NB4 (cell line): Measurements from ENCODE around the gene KLF17.

Source experiments
- DNase-seq: peaks from one replicate; pipeline ENCODE4 v3.0.0; 2010; ENCODE audit warnings: low read depth
- H3K4me3 ChIP-seq: one replicate; pipeline ENCODE4 v1.5.1; 2011; ENCODE audit warnings: mild to moderate bottlenecking, low read depth, low read length, moderate library complexity
- CTCF ChIP-seq: IDR thresholded peaks from one replicate; pipeline ENCODE4 v1.5.1; 2012; ENCODE audit warnings: low read depth, low read length
- MAX ChIP-seq: IDR thresholded peaks from 2 replicates; pipeline ENCODE4 v1.6.1; 2011; ENCODE audit warnings: low read depth, low read length
- MYC ChIP-seq: IDR thresholded peaks from 2 replicates; pipeline ENCODE4 v1.6.1; 2011; ENCODE audit warnings: low read depth, low read length
- POLR2A ChIP-seq: IDR thresholded peaks from 2 replicates; pipeline ENCODE4 v1.6.1; 2011; ENCODE audit warnings: mild to moderate bottlenecking; ENCODE audit not compliant: insufficient read length; ENCODE audit errors: extremely low read depth

Gene KLF17

GRCh38 chr1:44151808-44152207 is 33.2 kb downstream of the KLF17 start:
- TF ChIP-seq POLR2A (no peak), CTCF (no peak), MYC (no peak), MAX (no peak)
- no peak overlapping the region for H3K4me3 ChIP-seq
- DNase-seq, result no peak

- TF ChIP-seq MYC (no peak), MAX (no peak), CTCF (no peak), POLR2A (no peak)
- H3K4me3 ChIP-seq, result no peak overlapping the region
- no peak for DNase-seq
Measured at GRCh38 chr1:44152692-44153091, 34.1 kb downstream of the KLF17 start.

- no peak for DNase-seq
- no peak overlapping the region for H3K4me3 ChIP-seq
- no peak for TF ChIP-seq POLR2A
- no peak for TF ChIP-seq MYC
- no peak for TF ChIP-seq MAX
- TF ChIP-seq CTCF, result no peak
Measured at GRCh38 chr1:44154049-44154448, 35.4 kb downstream of the KLF17 start.

GRCh38 chr1:44157903-44158302 is 39.3 kb downstream of the KLF17 start:
- no peak overlapping the region for H3K4me3 ChIP-seq
- no peak for DNase-seq
- TF ChIP-seq CTCF, result no peak
- no peak for TF ChIP-seq POLR2A
- no peak for TF ChIP-seq MAX
- TF ChIP-seq MYC, result no peak

GRCh38 chr1:44158871-44159270 is 40.2 kb downstream of the KLF17 start:
- no peak overlapping the region for H3K4me3 ChIP-seq
- TF ChIP-seq MAX (no peak), CTCF (no peak), POLR2A (no peak), MYC (no peak)
- no peak for DNase-seq

- no peak overlapping the region for H3K4me3 ChIP-seq
- no peak for DNase-seq
- no peak for TF ChIP-seq CTCF
- TF ChIP-seq MYC, result no peak
- no peak for TF ChIP-seq MAX
- no peak for TF ChIP-seq POLR2A
Measured at GRCh38 chr1:44161546-44161945, 42.9 kb downstream of the KLF17 start.
